Trophoblast cell (in vitro differentiated cells and primary cell): Measurements from ENCODE around the gene TMEM178B.

ENCODE experiments used
- DNase-seq, 2 donors: peaks; one replicate each; pipeline ENCODE4 v3.0.0-alpha.2; 2016
- H2AFZ ChIP-seq: 2 replicates; pipeline ENCODE4 v1.6.1; 2013; ENCODE audit warnings: low read length, moderate library complexity, mild to moderate bottlenecking; ENCODE audit not compliant: insufficient read depth, poor library complexity
- H2AK5ac ChIP-seq: 2 replicates; pipeline ENCODE4 v1.6.1; 2013; ENCODE audit warnings: mild to moderate bottlenecking, low read length
- H2BK120ac ChIP-seq: 2 replicates; pipeline ENCODE4 v1.6.1; 2013; ENCODE audit warnings: low read length, mild to moderate bottlenecking, moderate library complexity; ENCODE audit not compliant: insufficient read depth, poor library complexity
- H2BK12ac ChIP-seq: 2 replicates; pipeline ENCODE4 v1.6.1; 2013; ENCODE audit warnings: mild to moderate bottlenecking, low read length, moderate library complexity
- H2BK5ac ChIP-seq: 2 replicates; pipeline ENCODE4 v1.6.1; 2013; ENCODE audit warnings: low read length, low read depth, moderate library complexity, mild to moderate bottlenecking; ENCODE audit not compliant: poor library complexity
- H3K14ac ChIP-seq: 2 replicates; pipeline ENCODE4 v1.6.1; 2013; ENCODE audit warnings: mild to moderate bottlenecking, low read length
- H3K18ac ChIP-seq: 2 replicates; pipeline ENCODE4 v1.6.1; 2013; ENCODE audit warnings: mild to moderate bottlenecking, low read length
- H3K23ac ChIP-seq: 2 replicates; pipeline ENCODE4 v1.6.1; 2013; ENCODE audit warnings: low read length
- H3K27ac ChIP-seq: 2 replicates; pipeline ENCODE4 v1.5.1; 2013; ENCODE audit warnings: low read depth, mild to moderate bottlenecking, inconsistent platforms, low read length, moderate library complexity
- H3K27me3 ChIP-seq: 2 replicates; pipeline ENCODE4 v1.6.1; 2013; ENCODE audit warnings: inconsistent platforms, mild to moderate bottlenecking, low read length, moderate library complexity; ENCODE audit not compliant: insufficient read depth
- H3K36me3 ChIP-seq, 2 experiments: 1 replicate in 1 of 2; 2 replicates in 1 of 2; pipeline ENCODE4 v1.6.1; 2013; ENCODE audit warnings: low read length in 2 of 2, mild to moderate bottlenecking in 2 of 2, moderate library complexity in 1 of 2; ENCODE audit not compliant: insufficient read depth in 2 of 2, control insufficient read depth in 1 of 2
- H3K4ac ChIP-seq: 2 replicates; pipeline ENCODE4 v1.6.1; 2013; ENCODE audit warnings: low read depth, mild to moderate bottlenecking, low read length, moderate library complexity
- H3K4me1 ChIP-seq, 2 experiments: 1 replicate in 1 of 2; 2 replicates in 1 of 2; pipeline ENCODE4 v1.6.1; 2013; ENCODE audit warnings: low read length in 2 of 2, mild to moderate bottlenecking in 2 of 2, moderate library complexity in 1 of 2; ENCODE audit not compliant: insufficient read depth in 2 of 2, control insufficient read depth in 1 of 2
- H3K4me2 ChIP-seq: 2 replicates; pipeline ENCODE4 v1.6.1; 2013; ENCODE audit warnings: inconsistent platforms, mild to moderate bottlenecking, low read length, moderate library complexity
- H3K4me3 ChIP-seq: 2 replicates; pipeline ENCODE4 v1.5.1; 2013; ENCODE audit warnings: mild to moderate bottlenecking, low read depth, low read length, inconsistent platforms
- H3K79me1 ChIP-seq: one replicate; pipeline ENCODE4 v1.6.1; 2013; ENCODE audit warnings: low read length
- H3K79me2 ChIP-seq: 2 replicates; pipeline ENCODE4 v1.6.1; 2013; ENCODE audit warnings: low read length, mild to moderate bottlenecking; ENCODE audit not compliant: control insufficient read depth, insufficient read depth, poor library complexity
- H3K9ac ChIP-seq: 2 replicates; pipeline ENCODE4 v1.6.1; 2013; ENCODE audit warnings: mild to moderate bottlenecking, low read length
- H3K9me3 ChIP-seq: 2 replicates; pipeline ENCODE4 v1.6.1; 2013; ENCODE audit warnings: low read depth, mild to moderate bottlenecking, control low read depth, inconsistent platforms, low read length; ENCODE audit not compliant: insufficient read depth
- H4K12ac ChIP-seq: 2 replicates; pipeline ENCODE4 v1.6.1; 2013; ENCODE audit warnings: low read depth, mild to moderate bottlenecking, low read length, moderate library complexity
- H4K8ac ChIP-seq: 2 replicates; pipeline ENCODE4 v1.6.1; 2013; ENCODE audit warnings: low read depth, mild to moderate bottlenecking, low read length, moderate library complexity
- H4K91ac ChIP-seq: one replicate; pipeline ENCODE4 v1.6.1; 2013; ENCODE audit warnings: low read depth, mild to moderate bottlenecking, low read length, moderate library complexity
- WGBS: extraction: QIAGEN DNeasy Blood & Tissue Kit; methylation state at CpG from one replicate; pipeline ENCODE4 v1.1.7; 2013; ENCODE audit warnings: missing lambda C conversion rate; ENCODE audit not compliant: insufficient read length, insufficient coverage; ENCODE audit errors: extremely low coverage; 5-methylcytosine and 5-hydroxymethylcytosine counted together

Gene TMEM178B

GRCh38 chr7:141071855-141072547 lies 1.9 kb upstream of the TMEM178B start:
- Histone ChIP-seq H3K79me2 (no peaks in the 10 kb centered on the region), H2BK5ac (no peak overlapping the region), H3K14ac (no peak overlapping the region), H3K4me2 (peak overlapping the region; percentile 76), H2AFZ (no peak overlapping the region), H3K27me3 (peaks cover 39% of the 10 kb centered on the region), H3K23ac (no peak overlapping the region), H3K9me3 (peaks cover 3% of the 10 kb centered on the region), H4K8ac (no peak overlapping the region), H3K79me1 (no peaks in the 10 kb centered on the region), H4K91ac (no peak overlapping the region), H3K4ac (no peak overlapping the region), H3K36me3 (no peaks in the 10 kb centered on the region), H2BK120ac (no peak overlapping the region), H3K18ac (no peak overlapping the region), H3K27ac (no peak overlapping the region), H3K4me3 (no peak overlapping the region), H3K4me1 (peaks cover 15 to 20% of the 10 kb centered on the region in 2 experiments), H2BK12ac (no peak overlapping the region), H4K12ac (no peak overlapping the region), H3K9ac (no peak overlapping the region), H2AK5ac (no peak overlapping the region)
- no CpG with 5 or more reads among the region's 21 CpGs for WGBS
- DNase-seq: no peak

GRCh38 chr7:141072548-141073172 lies 1.2 kb upstream of the TMEM178B start:
- DNase-seq: peak in 1 of 2 donors; percentile 30
- Histone ChIP-seq H3K79me1 (no peaks in the 10 kb centered on the region), H2AFZ (no peak overlapping the region), H2BK12ac (no peak overlapping the region), H4K12ac (no peak overlapping the region), H3K36me3 (no peaks in the 10 kb centered on the region), H3K23ac (no peak overlapping the region), H3K4me1 (peaks cover 15 to 20% of the 10 kb centered on the region in 2 experiments), H3K4ac (no peak overlapping the region), H4K8ac (no peak overlapping the region), H3K27me3 (peaks cover 39% of the 10 kb centered on the region), H3K18ac (no peak overlapping the region), H3K9ac (no peak overlapping the region), H2BK120ac (no peak overlapping the region), H3K79me2 (no peaks in the 10 kb centered on the region), H2AK5ac (no peak overlapping the region), H4K91ac (no peak overlapping the region), H3K9me3 (peaks cover 3% of the 10 kb centered on the region), H3K14ac (no peak overlapping the region), H3K4me2 (peak overlapping the region; percentile 76), H3K27ac (no peak overlapping the region), H3K4me3 (peak overlapping the region; percentile 36), H2BK5ac (no peak overlapping the region)
- no CpG with 5 or more reads among the region's 61 CpGs for WGBS

- Histone ChIP-seq H3K18ac (no peak overlapping the region), H2BK12ac (no peak overlapping the region), H2AFZ (no peak overlapping the region), H3K27me3 (peaks cover 39% of the 10 kb centered on the region), H3K4me1 (peaks cover 15 to 20% of the 10 kb centered on the region in 2 experiments), H3K23ac (no peak overlapping the region), H3K79me2 (no peaks in the 10 kb centered on the region), H4K12ac (no peak overlapping the region), H3K4me2 (peak overlapping the region; percentile 76), H3K4me3 (peak overlapping the region; percentile 66), H2BK5ac (no peak overlapping the region), H4K8ac (no peak overlapping the region), H3K79me1 (no peaks in the 10 kb centered on the region), H3K36me3 (no peaks in the 10 kb centered on the region), H2BK120ac (no peak overlapping the region), H3K27ac (no peak overlapping the region), H3K14ac (no peak overlapping the region), H3K9ac (no peak overlapping the region), H3K4ac (no peak overlapping the region), H3K9me3 (peaks cover 3% of the 10 kb centered on the region), H4K91ac (no peak overlapping the region), H2AK5ac (no peak overlapping the region)
- no CpG with 5 or more reads among the region's 60 CpGs for WGBS
- DNase-seq: peak; percentile 18 to 47
These were observed 657 bp upstream of the TMEM178B start for GRCh38 chr7:141073173-141073640.

- Histone ChIP-seq H4K91ac (no peak overlapping the region), H2AFZ (no peak overlapping the region), H3K79me1 (no peaks in the 10 kb centered on the region), H3K14ac (no peak overlapping the region), H3K4me2 (peak overlapping the region; percentile 76), H3K4me3 (peak overlapping the region; percentile 61), H2BK5ac (no peak overlapping the region), H2BK120ac (no peak overlapping the region), H2AK5ac (no peak overlapping the region), H3K4me1 (peaks cover 15 to 20% of the 10 kb centered on the region in 2 experiments), H3K9ac (no peak overlapping the region), H3K27me3 (peaks cover 39% of the 10 kb centered on the region), H4K12ac (no peak overlapping the region), H3K27ac (no peak overlapping the region), H3K9me3 (peaks cover 3% of the 10 kb centered on the region), H3K18ac (no peak overlapping the region), H3K79me2 (no peaks in the 10 kb centered on the region), H3K23ac (no peak overlapping the region), H3K36me3 (no peaks in the 10 kb centered on the region), H2BK12ac (no peak overlapping the region), H3K4ac (no peak overlapping the region), H4K8ac (no peak overlapping the region)
- peak in 1 of 2 donors; percentile 3 for DNase-seq
- WGBS: no CpG with 5 or more reads among the region's 75 CpGs
These were observed 513 bp downstream of the TMEM178B start for GRCh38 chr7:141074162-141074991.
